ENCODE measurements around the gene KLF16.

Gene KLF16

GRCh38 chr19:1859331-1859781, 4.0 kb downstream of the KLF16 start:
- TF ChIP-seq, protein P1, sequence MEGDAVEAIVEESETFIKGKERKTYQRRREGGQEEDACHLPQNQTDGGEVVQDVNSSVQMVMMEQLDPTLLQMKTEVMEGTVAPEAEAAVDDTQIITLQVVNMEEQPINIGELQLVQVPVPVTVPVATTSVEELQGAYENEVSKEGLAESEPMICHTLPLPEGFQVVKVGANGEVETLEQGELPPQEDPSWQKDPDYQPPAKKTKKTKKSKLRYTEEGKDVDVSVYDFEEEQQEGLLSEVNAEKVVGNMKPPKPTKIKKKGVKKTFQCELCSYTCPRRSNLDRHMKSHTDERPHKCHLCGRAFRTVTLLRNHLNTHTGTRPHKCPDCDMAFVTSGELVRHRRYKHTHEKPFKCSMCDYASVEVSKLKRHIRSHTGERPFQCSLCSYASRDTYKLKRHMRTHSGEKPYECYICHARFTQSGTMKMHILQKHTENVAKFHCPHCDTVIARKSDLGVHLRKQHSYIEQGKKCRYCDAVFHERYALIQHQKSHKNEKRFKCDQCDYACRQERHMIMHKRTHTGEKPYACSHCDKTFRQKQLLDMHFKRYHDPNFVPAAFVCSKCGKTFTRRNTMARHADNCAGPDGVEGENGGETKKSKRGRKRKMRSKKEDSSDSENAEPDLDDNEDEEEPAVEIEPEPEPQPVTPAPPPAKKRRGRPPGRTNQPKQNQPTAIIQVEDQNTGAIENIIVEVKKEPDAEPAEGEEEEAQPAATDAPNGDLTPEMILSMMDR (IDR thresholded peaks at IDR 0.05; ENCODE audit: borderline replicate concordance, insufficient read depth, low read depth, low read length), result no peak
- no peak overlapping the region for H3K4me3 ChIP-seq (ENCODE audit: low read depth, low read length)

GRCh38 chr19:1858412-1859081, 4.8 kb downstream of the KLF16 start:
- H3K4me3 ChIP-seq (ENCODE audit: low read depth, low read length), result no peak overlapping the region
- TF ChIP-seq, protein P1 (IDR thresholded peaks at IDR 0.05; ENCODE audit: borderline replicate concordance, insufficient read depth, low read depth, low read length), result no peak

DNA sequence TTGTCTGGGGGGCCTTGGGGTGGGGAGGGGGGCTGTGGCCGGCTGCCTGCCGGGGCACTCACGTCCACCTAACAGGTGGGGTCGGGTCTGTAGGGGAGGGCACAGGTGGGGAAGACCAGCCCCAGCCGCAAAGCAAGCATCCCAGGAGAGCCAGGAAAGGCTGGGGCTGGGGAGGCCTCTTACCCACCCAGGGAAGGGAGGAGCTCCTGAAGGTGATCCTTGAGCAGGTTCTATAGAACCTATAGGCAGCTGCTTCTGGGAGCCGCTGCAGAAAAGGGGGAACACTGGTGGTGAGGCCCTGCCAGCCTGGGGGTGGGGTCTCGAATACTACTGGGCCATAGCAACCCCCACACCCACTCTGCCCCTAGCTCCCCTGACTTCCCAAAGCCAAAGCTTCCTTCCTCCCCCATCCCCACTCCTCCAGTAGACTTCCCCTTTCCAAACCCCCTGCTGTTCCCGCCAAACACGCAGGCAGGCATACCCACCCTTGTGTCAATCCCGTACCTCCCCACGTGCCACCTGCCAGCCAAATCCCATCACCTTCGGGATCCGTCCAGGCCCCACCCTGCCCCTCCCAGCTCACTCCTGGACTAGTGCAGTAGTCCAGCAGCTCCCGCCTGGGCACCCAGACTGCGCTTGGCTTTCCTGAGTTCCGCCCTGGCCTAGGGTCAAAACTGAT, 5.6 kb downstream of the KLF16 start:
- peak overlapping the region; percentile 24 for H3K4me3 ChIP-seq (ENCODE audit: low read depth, low read length)
- TF ChIP-seq, protein P1 (IDR thresholded peaks at IDR 0.05; ENCODE audit: borderline replicate concordance, insufficient read depth, low read depth, low read length), result no peak

DNA sequence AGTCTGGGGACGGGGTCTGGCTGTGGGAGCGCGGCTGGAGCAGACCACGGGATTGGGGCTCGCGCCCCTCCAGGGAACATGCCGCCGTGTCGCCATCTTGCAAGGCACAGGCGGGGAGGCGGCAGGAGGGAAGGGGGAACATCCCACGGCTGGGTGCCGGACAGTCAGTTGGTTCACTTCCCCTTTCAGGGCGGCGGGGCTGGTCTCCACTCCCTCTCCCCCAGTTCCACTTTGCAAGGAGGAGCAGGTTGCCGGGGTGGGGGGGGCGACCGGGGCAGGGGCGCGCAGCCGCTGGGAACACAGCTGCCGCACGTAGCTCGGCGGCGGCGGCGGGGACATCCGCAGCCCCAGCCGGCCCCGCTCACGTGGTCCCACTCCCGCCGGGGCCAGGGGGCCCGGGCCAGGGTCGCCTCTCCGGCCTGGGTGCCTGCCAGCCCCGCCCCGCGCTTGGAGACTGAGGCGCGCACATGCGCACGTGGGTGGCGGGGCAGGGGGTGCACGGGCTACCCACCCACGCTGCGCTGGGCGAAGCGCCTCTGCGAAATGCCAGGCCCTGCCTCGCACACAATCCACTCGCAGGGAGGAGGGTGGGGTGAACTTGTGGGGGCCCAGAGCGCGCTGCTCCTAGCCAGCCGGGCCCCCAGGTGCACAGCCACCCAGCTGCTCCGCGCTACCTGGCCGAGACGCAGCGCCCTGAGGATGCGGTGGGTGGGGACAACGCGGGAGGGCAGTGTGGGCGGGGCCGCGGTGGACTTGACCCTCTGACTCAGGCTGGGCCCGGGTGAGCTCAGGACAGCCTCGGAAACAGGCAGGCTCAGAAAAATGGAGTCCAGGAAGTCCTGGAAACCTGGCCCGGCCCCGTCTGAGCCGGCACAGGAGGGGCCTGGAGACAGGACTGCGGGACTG, 6.4 kb downstream of the KLF16 start:
- peak overlapping the region; percentile 49 for H3K4me3 ChIP-seq (ENCODE audit: low read depth, low read length)
- TF ChIP-seq, protein P1 (IDR thresholded peaks at IDR 0.05; ENCODE audit: borderline replicate concordance, insufficient read depth, low read depth, low read length), result no peak

- peak overlapping the region; percentile 49 for H3K4me3 ChIP-seq (ENCODE audit: low read depth, low read length)
- TF ChIP-seq, protein P1 (IDR thresholded peaks at IDR 0.05; ENCODE audit: borderline replicate concordance, insufficient read depth, low read depth, low read length), result no peak
Measured at GRCh38 chr19:1856345-1856697, 7.1 kb downstream of the KLF16 start.

- H3K4me3 ChIP-seq (ENCODE audit: low read depth, low read length), result peak overlapping the region; percentile 49
- TF ChIP-seq, protein P1 (IDR thresholded peaks at IDR 0.05; ENCODE audit: borderline replicate concordance, insufficient read depth, low read depth, low read length), result no peak
Measured at GRCh38 chr19:1855828-1856255, 7.5 kb downstream of the KLF16 start.

Data from GM12875 (cell line).